OCI-LY3 (cell line): ENCODE data around the gene NDUFA3.

Source experiments
- H2AFZ ChIP-seq: fragments of 200-600, 300-600 bp; shearing (Covaris generic); 2 replicates; pipeline ENCODE4 v1.6.0; 2014; ENCODE audit warnings: antibody characterized with exemption, low read depth, low read length
- H3K27ac ChIP-seq: fragments of 200-600, 300-600 bp; sonication (generic); 2 replicates; pipeline ENCODE4 v1.5.1; 2014; ENCODE audit warnings: mild to moderate bottlenecking, low read length, moderate library complexity, mixed read lengths
- H3K27me3 ChIP-seq: fragments of 200-600, 300-600 bp; sonication (generic); 2 replicates; pipeline ENCODE4 v1.6.1; 2014; ENCODE audit warnings: low read depth, low read length, mixed read lengths
- H3K36me3 ChIP-seq: fragments of 200-600, 300-600 bp; sonication (generic); replicated peaks from 2 replicates; pipeline ENCODE3; 2014; ENCODE audit warnings: low read depth, low read length, mixed read lengths
- H3K4me1 ChIP-seq: fragments of 300-600, 200-600 bp; sonication (generic); 2 replicates; pipeline ENCODE4 v1.6.1; 2014; ENCODE audit warnings: low read length, mixed read lengths
- H3K4me2 ChIP-seq: fragments of 200-600, 300-600 bp; sonication (generic); 2 replicates; pipeline ENCODE4 v1.6.1; 2014; ENCODE audit warnings: low read length, mixed read lengths
- H3K4me3 ChIP-seq: fragments of 300-600, 200-600 bp; sonication (generic); 2 replicates; pipeline ENCODE4 v1.5.1; 2014; ENCODE audit warnings: antibody characterized with exemption, mild to moderate bottlenecking, low read length, moderate library complexity
- H3K79me2 ChIP-seq: fragments of 300-600, 200-600 bp; shearing (Covaris generic); 2 replicates; pipeline ENCODE4 v1.6.1; 2014; ENCODE audit warnings: mild to moderate bottlenecking, low read length, mixed read lengths
- H3K9ac ChIP-seq: fragments of 300-600, 200-600 bp; shearing (Covaris generic); 2 replicates; pipeline ENCODE4 v1.6.0; 2014; ENCODE audit warnings: mild to moderate bottlenecking, low read length, moderate library complexity
- H3K9me3 ChIP-seq: fragments of 200-600, 300-600 bp; shearing (Covaris generic); 2 replicates; pipeline ENCODE4 v1.6.1; 2014; ENCODE audit warnings: low read length, mixed read lengths; ENCODE audit not compliant: insufficient read depth
- H4K20me1 ChIP-seq: fragments of 200-600, 300-600 bp; sonication (generic); 2 replicates; pipeline ENCODE4 v1.6.1; 2016; ENCODE audit warnings: low read length, mixed read lengths; ENCODE audit not compliant: insufficient read depth
- CTCF ChIP-seq: fragments of 200-600, 300-600 bp; sonication (generic); IDR thresholded peaks from 2 replicates; pipeline ENCODE4 v1.5.1; 2014; ENCODE audit warnings: antibody characterized with exemption, low read length, low read depth
- EZH2phosphoT487 ChIP-seq: fragments of 200-600 bp; shearing (Covaris generic); IDR thresholded peaks from 2 replicates; pipeline ENCODE4 v1.6.1; 2018; ENCODE audit warnings: antibody characterized with exemption, mixed run types, low read depth

Gene NDUFA3

GRCh38 chr19:54073829-54074228 lies 28.8 kb upstream of the NDUFA3 start:
- Histone ChIP-seq H3K4me2 (no peak overlapping the region), H3K9ac (no peak overlapping the region), H3K4me1 (no peaks in the 10 kb centered on the region), H3K9me3 (no peaks in the 10 kb centered on the region; the same call in 1 of the 2 replicates), H4K20me1 (no peaks in the 10 kb centered on the region), H3K79me2 (no peaks in the 10 kb centered on the region), H3K4me3 (no peak overlapping the region), H2AFZ (no peak overlapping the region), H3K27me3 (no peaks in the 10 kb centered on the region), H3K27ac (no peak overlapping the region), H3K36me3 (no peaks in the 10 kb centered on the region)
- TF ChIP-seq EZH2phosphoT487, result no peak
- no peak for TF ChIP-seq CTCF

- Histone ChIP-seq H4K20me1 (no peaks in the 10 kb centered on the region), H3K27ac (no peak overlapping the region), H3K4me2 (no peak overlapping the region), H3K79me2 (no peaks in the 10 kb centered on the region), H2AFZ (no peak overlapping the region), H3K9me3 (no peaks in the 10 kb centered on the region), H3K36me3 (no peaks in the 10 kb centered on the region), H3K4me3 (no peak overlapping the region), H3K4me1 (no peaks in the 10 kb centered on the region), H3K9ac (no peak overlapping the region), H3K27me3 (no peaks in the 10 kb centered on the region)
- no peak for TF ChIP-seq EZH2phosphoT487
- TF ChIP-seq CTCF, result no peak
Measured at GRCh38 chr19:54074851-54075250, 27.8 kb upstream of the NDUFA3 start.

- no peaks in the 10 kb centered on the region for H3K27me3 ChIP-seq
- H3K79me2 ChIP-seq, result no peaks in the 10 kb centered on the region
- no peak overlapping the region for H3K27ac ChIP-seq
- no peak overlapping the region for H3K9ac ChIP-seq
- no peaks in the 10 kb centered on the region for H3K36me3 ChIP-seq
- H4K20me1 ChIP-seq, result no peaks in the 10 kb centered on the region
- H3K4me3 ChIP-seq, result no peak overlapping the region
- no peaks in the 10 kb centered on the region for H3K4me1 ChIP-seq
- no peak overlapping the region for H2AFZ ChIP-seq
- no peaks in the 10 kb centered on the region for H3K9me3 ChIP-seq
- no peak overlapping the region for H3K4me2 ChIP-seq
- TF ChIP-seq EZH2phosphoT487, result no peak
Measured at GRCh38 chr19:54077334-54077733, 25.3 kb upstream of the NDUFA3 start.

- Histone ChIP-seq H3K9ac (no peak within 1 kb of the TSS), H2AFZ (no peak within 1 kb of the TSS), H3K4me3 (no peak within 1 kb of the TSS), H3K4me1 (no peaks in the 10 kb centered on the region), H3K4me2 (no peak within 1 kb of the TSS), H3K9me3 (0 out of 2 replicates have a peak, but pooled peaks cover 2% of the 10 kb centered on the region), H3K27me3 (no peaks in the 10 kb centered on the region), H3K27ac (no peak within 1 kb of the TSS), H3K79me2 (no peaks in the 10 kb centered on the region), H3K36me3 (no peaks in the 10 kb centered on the region), H4K20me1 (no peaks in the 10 kb centered on the region)
- no peak for TF ChIP-seq EZH2phosphoT487
- TF ChIP-seq CTCF, result no peak
Measured at GRCh38 chr19:54081032-54081431, 21.6 kb upstream of the NDUFA3 start, which contains the start of gene TARM1. Gene TARM1 (minus strand): TSS chr19:54081365. CDS start chr19:54081340, 25 bp downstream.

GRCh38 chr19:54084410-54084809 lies 18.2 kb upstream of the NDUFA3 start:
- Histone ChIP-seq H4K20me1 (no peaks in the 10 kb centered on the region), H2AFZ (no peak overlapping the region), H3K79me2 (no peaks in the 10 kb centered on the region), H3K4me2 (no peak overlapping the region), H3K27ac (no peak overlapping the region), H3K27me3 (no peaks in the 10 kb centered on the region), H3K4me3 (no peak overlapping the region), H3K36me3 (no peaks in the 10 kb centered on the region), H3K9ac (no peak overlapping the region), H3K4me1 (no peaks in the 10 kb centered on the region), H3K9me3 (0 out of 2 replicates have a peak, but pooled peaks cover 2% of the 10 kb centered on the region)
- TF ChIP-seq EZH2phosphoT487, result no peak
- TF ChIP-seq CTCF, result no peak
